Measurements from ENCODE around the gene PM20D1.

Gene PM20D1

DNA sequence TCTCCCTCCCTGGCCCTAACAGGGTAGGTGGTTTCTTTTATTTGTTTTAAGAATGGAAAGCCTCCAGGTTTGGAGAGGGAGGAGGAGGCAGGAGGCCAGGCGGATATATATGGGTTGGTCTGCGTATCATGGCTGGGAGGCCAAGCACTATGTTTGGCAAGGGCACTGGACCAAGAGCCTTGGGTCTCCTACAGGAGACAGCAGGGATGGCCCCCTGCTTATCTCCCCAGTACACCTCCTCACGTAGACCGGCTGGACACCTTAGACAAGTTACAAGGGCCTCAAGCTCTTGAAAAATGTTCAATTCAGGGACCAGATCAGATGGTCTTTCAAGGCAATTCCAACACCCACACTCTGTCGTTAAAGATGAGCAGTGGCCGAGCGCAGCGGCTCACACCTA lies 47.9 kb downstream of the PM20D1 start:
- no peak for DNase-seq (ENCODE audit: low read depth)
- TF ChIP-seq, protein P1, sequence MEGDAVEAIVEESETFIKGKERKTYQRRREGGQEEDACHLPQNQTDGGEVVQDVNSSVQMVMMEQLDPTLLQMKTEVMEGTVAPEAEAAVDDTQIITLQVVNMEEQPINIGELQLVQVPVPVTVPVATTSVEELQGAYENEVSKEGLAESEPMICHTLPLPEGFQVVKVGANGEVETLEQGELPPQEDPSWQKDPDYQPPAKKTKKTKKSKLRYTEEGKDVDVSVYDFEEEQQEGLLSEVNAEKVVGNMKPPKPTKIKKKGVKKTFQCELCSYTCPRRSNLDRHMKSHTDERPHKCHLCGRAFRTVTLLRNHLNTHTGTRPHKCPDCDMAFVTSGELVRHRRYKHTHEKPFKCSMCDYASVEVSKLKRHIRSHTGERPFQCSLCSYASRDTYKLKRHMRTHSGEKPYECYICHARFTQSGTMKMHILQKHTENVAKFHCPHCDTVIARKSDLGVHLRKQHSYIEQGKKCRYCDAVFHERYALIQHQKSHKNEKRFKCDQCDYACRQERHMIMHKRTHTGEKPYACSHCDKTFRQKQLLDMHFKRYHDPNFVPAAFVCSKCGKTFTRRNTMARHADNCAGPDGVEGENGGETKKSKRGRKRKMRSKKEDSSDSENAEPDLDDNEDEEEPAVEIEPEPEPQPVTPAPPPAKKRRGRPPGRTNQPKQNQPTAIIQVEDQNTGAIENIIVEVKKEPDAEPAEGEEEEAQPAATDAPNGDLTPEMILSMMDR (IDR thresholded peaks at IDR 0.05; ENCODE audit: low read depth, low read length, missing control alignments): no peak
- H3K4me3 ChIP-seq (ENCODE audit: low read depth, low read length): no peak overlapping the region

DNA sequence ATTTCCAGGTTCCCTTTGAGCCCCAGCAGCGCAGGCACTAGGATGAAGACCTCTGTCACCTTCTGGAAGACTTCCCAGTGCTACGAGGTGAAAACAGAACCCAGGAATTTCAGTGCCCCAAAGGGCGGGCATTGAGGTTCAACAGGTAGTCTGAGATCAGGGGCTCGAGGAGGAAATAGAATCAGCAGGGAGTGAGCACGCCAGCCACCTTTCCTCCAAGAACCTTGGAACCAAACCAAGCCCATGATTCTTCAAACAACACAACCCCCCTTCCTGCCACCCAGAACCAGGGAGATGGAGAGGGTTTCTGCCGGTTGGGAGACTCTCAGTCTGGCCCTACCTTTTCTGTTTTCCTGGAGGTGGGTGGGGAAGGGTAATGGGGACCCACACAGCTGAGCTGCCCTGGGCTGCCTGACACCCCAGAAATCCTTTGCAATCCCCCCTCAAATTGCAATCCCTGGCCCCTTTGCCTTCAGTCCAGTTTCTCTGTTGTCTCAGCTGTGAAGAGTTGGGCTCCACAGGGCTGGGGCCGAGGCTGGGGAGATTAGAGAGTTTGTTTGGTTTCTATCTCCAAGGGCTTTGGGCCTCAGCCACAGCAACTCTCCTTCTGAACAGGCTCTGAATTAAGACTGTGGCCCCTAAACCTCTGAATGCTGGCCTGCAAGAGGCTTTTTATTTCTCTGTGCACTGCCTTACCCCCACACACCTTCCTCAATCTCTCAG lies 48.8 kb downstream of the PM20D1 start:
- no peak for DNase-seq (ENCODE audit: low read depth)
- TF ChIP-seq, protein P1 (IDR thresholded peaks at IDR 0.05; ENCODE audit: low read depth, low read length, missing control alignments): no peak
- no peak overlapping the region for H3K4me3 ChIP-seq (ENCODE audit: low read depth, low read length)

DNA sequence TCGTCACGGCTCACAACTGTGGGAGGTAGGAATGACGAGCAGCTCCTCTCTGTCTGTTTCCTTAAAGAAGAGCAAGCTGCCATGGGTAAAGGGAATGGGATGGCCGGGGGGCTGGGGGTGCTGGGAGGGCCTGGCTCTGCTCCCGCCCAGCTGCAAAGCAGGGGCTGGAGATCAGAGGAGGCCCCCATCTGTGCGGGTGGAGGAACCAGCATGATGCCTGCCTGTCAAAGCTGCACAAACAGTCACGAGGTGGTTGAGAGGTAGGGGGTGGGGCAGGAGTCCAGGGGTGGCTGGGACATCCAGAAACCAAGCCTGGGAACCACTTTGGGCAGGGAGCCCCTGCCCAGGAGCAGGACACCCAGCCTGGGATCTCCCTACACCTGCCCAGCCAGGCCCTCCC lies 49.5 kb downstream of the PM20D1 start:
- TF ChIP-seq, protein P1 (IDR thresholded peaks at IDR 0.05; ENCODE audit: low read depth, low read length, missing control alignments): no peak
- no peak for DNase-seq (ENCODE audit: low read depth)
- H3K4me3 ChIP-seq (ENCODE audit: low read depth, low read length): no peak overlapping the region

DNA sequence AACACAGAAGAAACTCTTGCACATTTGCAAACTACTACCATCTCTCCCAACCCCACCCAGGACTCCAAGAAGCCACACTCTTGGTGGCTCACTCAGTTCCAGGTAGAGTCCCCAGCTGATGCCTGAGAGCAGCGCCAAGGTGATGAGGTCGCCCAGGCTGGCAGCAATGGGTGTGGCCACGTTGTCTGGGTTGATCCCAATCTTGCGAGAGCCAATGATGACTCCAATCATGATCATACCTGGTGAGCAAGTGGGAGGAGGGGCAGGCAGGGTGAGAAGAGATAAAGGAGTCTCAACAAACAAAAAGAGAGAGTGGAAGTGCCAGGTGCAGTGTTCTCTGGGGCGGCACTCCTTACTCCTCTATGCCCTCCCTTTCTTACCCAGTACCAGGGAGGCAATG lies 51.4 kb downstream of the PM20D1 start:
- DNase-seq (ENCODE audit: low read depth): no peak
- no peak overlapping the region for H3K4me3 ChIP-seq (ENCODE audit: low read depth, low read length)
- TF ChIP-seq, protein P1 (IDR thresholded peaks at IDR 0.05; ENCODE audit: low read depth, low read length, missing control alignments): no peak

DNA sequence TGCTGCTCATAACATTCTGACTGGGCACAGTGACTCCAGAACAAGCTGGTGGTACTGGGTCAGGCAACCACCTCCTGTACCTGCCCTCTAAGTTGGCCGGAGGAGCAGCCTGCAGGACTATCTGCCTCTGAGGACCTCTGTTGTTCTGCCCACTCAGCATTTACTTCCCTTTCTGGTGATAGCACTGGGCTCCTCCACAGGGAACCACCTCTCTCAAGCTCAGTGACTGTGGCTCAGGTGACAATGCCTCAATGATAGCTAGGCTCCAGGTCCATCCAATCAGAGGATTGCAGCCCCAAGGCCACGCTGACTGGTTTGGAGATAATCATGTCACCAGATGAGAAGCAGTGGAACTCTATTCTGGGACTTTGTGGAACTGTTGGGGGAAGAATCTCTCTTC lies 52.8 kb downstream of the PM20D1 start:
- no peak overlapping the region for H3K4me3 ChIP-seq (ENCODE audit: low read depth, low read length)
- TF ChIP-seq, protein P1 (IDR thresholded peaks at IDR 0.05; ENCODE audit: low read depth, low read length, missing control alignments): no peak
- no peak for DNase-seq (ENCODE audit: low read depth)

DNA sequence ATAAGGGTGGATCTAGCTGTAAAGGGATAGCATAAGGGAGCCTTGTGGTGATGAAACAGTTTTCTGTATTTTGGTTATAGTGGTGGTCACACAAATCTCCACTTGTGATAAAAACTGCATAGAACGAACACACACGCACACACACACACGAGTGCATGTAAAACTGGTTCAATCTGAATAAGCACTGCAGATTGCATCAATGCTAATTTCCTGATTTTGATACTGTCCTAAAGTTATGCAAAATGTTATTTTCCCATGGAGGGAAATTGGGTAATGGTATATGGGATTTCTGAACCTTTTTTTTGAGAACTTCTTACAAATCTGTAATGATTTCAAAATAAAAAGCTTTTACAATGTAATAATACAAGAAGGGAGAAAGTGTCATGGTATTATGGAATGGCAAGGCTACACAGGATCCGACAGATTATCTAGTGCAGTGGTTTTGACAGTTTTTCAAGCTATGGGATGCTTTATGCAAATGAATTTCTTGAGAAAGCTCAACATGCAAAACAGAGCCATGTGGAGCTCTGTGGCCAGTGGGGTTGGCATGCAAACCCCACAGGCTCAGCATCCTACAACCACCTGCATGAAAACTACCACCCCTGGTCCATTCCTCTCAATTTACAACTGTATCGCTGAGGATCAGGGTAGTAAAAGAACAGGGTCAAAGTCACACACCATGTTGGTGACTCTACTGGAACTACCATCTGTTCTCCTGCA lies 55.8 kb downstream of the PM20D1 start:
- DNase-seq (ENCODE audit: low read depth): no peak
- H3K4me3 ChIP-seq (ENCODE audit: low read depth, low read length): no peak overlapping the region
- TF ChIP-seq, protein P1 (IDR thresholded peaks at IDR 0.05; ENCODE audit: low read depth, low read length, missing control alignments): no peak

All from GM12864 (cell line).